ENCODE data around the gene PRKCH.

The PRKCH gene

DNA sequence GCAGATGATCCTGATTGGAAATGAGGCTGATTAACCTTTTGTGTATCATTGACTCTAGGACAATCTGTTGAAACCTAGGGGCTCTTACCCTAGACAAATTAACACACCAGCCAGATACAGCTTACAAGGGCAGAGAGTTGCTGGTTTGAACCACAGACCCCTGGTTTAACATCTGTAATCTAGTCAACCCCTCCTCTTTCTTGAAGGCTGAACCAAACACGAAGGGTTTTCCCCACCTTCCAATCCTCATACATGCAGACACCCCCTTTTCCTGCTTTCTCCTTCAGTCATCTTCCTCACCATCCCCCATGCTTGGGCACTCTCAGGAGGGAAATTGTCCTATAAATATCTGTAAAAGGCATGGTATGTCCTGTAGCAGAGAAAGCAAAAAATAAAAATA lies 247.9 kb downstream of the PRKCH start:
- no peak for DNase-seq (ENCODE audit: low spot score)

DNA sequence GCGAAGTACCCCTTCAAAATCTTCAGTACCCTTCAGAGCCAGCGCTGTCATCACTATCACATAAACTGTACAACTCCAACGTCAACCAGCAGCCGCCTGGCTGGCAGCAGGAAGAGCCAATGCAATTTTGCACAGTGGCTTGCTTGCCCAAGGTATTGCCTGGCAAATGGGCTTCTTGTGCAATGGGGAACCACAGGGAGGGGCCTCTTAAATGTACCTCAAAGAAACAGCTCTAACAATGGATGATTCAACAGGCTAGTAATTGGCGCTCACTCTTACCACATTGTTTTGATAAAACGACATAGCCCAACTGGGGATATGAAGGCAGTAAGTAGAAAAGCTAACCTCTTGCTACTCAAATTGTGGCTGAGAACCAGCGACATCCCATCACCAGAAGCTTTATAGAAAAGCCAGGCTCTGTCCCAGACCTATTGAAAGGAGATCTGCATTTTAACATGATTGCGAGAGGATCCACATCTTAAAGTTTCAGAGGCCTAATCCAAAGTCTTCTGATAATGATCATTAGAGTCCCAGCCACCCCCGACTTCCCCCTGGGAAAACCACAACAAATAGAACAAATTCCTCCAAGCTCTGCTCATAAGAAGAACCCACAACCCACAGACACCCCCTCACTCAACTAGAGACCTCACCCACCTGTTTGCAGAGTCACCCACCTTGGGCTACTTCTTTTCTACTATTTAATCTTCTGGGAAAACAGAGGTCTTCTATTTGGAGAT lies 248.6 kb downstream of the PRKCH start:
- peak; percentile 59 for DNase-seq (ENCODE audit: low spot score)

DNA sequence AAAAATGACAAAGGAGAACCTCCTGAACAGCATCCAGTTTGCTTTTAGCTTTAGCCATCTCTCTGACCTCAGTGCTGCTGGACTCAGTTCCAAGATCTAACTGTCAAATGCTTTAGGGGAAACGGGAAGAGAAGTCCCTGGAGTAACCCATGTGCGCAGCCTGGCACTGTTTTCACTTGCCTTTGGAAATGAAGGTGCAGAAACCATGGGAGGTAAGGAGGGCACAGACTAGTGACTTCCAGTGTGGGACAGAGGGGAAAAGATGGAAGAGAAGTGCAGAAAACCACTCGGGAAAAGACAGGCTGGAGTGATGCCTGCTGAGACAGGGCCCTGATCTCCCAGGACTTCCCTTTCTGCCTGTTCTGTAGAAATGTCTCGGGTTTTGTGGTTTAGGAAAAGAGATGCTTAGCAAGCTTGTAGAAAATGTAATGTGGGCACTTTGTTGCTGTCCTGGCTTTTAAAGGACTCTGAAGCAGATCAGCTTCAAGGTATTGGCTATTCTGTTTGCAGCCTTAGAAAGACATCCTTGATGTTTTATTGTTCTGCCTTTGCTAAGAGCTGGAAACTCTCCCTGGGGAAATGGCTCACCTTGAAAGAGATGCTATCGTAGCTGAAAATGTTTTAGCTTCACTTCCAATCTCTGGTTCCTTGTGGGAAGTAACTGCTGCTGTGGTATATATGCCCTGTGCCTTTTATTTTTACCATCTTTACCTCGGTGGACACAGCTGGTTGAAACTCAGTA lies 249.3 kb downstream of the PRKCH start:
- no peak for DNase-seq (ENCODE audit: low spot score)

DNA sequence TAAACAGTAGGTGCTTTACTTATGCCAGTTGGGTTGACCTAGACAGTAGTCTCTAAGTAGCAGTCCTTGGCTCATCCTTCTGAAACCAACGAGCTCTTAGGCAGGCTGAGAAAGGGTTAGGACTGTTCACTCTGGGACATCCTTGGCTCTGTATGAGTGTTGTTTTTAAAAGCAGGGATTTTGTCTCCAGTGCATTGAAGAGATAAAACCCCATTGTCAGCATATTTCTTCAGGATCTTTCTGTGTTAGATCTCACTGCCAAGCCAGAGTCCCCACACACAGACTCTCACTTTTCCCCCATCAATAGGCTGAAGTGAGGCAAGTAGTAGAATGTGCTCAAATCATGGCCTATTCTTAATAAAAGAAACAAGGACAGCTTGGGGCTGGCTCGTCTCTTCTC lies 250.5 kb downstream of the PRKCH start:
- DNase-seq (ENCODE audit: low spot score) = no peak

DNA sequence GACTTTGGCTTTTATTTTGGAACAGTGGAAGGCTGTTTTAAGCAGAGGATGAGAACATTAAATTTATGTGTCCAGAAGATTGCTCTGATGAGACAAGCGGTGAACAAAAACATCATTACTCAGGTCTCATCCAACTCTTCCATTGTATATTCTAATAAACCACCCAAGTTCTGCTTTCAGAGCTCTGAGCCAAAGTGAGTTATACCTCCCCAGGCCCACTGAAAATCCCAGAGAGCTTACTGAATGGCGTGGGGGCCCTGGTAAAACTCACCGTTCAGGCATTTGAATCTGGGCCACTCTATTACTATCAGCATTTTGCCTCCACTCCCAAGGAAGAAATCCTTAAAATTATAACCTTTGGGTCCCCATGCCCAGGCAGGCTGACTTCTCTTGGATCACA lies 251.9 kb downstream of the PRKCH start:
- no peak for DNase-seq (ENCODE audit: low spot score)

DNA sequence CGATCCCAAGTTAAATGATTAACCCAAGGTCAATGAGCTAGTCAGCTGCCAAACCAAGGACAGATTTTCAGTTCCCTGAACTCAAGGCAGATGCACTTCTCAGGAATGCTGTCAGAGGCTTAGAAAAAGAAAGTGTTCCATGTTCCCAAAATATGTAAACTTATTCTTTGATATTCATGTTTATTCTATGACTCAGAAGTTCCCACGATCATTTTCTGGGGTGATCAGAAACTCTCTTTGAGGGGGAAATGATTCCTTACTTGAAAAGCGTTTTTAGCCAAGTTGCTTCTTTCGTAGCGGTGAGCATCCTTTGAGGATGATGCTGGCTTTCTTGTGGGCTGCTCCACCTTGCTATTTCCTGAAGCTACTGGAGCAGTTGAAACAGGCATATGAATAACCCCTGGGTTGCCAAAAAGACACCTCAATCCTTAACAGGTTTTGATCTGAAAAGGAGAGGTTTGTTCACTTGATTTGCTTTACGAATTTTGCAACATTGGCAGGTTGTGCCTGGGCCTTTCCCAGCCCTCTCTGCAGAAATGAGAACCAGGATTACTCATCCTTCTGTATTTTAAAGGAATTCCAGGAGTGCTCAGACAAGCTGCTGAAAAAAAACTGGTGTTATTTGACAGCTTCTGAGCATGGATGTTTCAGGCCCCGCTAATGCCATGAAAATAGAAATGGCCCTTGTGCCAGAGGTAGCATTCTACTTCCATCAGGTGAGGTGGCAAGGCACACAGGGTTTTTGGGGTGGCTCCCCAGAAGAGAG lies 252.6 kb downstream of the PRKCH start:
- peak; percentile 20 for DNase-seq (ENCODE audit: low spot score)

DNA sequence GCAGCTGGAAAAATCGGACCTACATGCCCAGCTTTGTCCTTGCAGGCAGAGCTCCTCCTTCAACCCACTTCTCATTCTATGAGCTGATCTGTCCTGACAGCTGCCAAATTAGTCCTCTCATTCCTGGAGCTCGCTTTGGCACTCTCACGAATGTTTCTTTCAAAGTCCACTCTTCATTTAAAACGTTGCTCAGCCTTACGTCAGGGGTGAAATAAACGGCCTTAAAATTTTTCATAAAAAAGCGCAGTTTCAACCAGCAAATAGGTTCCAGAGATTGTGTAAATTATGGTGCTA lies 253.1 kb downstream of the PRKCH start:
- DNase-seq (ENCODE audit: low spot score) = no peak

DNA sequence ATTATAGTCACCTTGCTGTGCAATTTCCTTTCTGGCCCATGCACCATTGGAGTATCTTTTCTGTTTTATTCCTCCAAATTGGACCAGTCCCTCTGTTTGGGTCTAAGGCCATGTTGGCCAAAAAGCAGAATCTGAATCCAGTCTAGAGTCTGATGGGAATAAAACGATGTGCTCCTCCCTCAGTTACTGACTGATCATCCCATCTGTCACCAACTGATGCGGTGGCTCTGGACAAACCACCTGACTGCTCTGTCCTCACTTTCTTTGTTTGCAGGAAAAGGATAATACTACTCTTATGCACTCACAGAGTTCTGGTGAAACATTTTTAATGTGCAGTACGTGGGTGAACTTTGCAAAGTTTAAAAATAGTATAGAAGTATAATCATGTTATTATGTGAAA lies 253.7 kb downstream of the PRKCH start:
- no peak for DNase-seq (ENCODE audit: low spot score)

DNA sequence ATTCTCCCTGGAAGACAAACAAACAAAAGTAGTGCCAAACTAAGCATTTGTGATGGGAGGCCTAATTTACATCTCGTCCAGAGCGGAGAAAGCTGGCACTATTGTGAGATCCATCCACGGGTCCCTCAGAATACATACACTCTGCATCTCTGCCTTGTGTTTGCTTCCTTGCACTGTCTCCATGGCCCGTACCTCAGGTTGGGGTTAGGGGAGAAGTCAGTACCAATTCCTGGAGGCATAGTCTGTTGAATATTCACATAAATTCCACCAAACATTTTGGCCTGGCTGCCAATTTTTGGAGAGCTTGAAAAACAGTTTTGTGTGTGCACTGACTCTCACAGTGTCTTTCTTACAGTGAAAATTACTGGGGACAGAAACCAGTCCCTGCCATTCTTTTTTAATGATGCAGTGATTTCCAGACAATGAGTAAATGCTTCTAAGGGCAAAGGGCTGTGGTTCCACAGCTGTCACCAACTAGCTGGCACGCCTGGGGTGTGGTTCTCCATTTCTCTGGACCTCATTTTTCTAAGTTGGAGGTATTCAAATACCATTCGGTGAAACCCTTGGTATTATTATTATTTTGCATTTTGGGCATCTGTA lies 254.3 kb downstream of the PRKCH start:
- no peak for DNase-seq (ENCODE audit: low spot score)

DNA sequence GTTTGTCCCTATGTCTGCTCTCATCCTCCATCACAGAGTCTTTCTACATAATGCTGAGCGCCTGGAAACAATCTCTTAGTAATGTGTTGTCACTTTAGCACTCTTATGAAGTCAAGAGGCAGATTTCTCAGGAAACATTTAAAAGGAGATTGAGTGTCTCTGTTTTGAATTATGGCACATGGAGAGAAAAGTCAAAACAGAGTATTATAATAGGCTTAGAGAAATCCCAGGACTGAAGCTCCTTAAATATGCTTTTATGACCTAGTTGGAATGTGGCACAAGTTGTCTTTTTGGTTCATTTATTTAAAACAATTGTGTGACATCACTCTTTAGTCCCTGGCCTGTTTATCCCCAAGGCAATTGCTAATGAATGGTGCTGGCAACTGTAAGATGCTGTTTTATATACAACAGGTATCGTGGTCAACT lies 256.1 kb downstream of the PRKCH start:
- no peak for DNase-seq (ENCODE audit: low spot score)

DNA sequence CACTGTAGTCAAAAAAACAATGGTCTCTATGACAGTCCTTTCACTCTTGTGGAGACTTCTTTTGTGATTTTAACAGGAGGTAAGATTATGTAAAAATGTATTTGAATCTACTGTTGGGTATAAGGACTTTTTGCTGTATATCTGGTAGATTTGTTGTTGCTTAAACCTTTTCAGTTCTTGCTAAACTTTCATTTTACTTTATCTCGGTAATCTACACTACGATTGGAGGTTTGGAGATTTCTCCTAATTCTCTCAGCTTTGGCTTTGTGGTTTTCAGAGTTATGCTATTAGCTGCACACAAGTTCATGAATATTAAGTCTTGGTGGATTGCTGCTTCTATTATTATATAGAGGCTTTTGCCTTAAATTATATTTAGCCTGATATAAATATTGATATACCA lies 257.4 kb downstream of the PRKCH start:
- no peak for DNase-seq (ENCODE audit: low spot score)

DNA sequence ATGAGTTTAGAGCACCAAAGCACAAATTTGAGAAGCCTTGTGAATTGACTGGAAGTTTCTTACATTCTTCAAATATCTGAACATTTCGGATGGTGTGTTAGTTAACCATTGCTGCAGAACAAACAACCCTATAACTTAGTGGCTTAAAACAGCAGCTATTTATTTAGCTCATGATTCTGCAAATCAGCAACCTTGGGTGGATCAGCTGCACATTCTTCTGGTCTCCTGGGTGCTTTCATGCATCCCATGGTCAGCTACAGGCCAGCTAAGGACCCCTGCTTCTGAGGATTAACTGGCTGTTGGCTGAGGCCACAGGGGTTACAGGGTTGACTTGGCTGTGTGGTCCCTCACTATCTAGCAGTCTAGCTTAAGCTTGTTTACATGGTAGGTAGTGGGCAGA lies 260.0 kb downstream of the PRKCH start:
- no peak for DNase-seq (ENCODE audit: low spot score)

DNA sequence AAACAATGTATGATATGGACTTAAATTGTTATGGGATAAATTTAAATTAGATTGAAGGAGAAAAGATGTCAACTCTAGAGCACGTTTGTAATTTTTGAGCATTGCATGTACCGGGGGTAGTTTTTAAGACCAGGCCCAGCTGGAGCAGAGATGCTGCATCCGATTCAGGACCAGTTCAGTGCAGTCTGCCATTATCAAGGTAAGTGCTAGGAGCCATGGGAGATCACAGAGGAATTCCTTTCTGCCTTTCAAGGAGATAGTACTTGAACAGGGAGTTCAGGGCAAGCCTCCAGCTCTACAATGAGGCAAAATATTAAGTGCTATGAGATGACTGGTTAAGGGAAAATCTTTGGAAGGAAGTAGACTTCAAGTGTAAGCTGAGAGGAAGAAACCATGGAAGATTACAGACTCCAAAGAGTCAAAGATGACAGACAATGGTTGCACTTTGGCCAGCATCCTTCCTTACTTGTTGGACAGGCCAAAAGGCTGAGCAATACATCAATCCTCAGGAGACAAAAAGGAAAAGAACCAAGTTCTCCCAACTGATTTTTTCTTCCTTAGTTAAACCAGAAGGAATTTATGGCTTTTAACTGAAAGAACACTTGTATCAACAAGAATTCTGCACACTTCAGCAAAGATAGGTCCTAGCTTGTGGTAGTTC lies 260.7 kb downstream of the PRKCH start:
- no peak for DNase-seq (ENCODE audit: low spot score)

DNA sequence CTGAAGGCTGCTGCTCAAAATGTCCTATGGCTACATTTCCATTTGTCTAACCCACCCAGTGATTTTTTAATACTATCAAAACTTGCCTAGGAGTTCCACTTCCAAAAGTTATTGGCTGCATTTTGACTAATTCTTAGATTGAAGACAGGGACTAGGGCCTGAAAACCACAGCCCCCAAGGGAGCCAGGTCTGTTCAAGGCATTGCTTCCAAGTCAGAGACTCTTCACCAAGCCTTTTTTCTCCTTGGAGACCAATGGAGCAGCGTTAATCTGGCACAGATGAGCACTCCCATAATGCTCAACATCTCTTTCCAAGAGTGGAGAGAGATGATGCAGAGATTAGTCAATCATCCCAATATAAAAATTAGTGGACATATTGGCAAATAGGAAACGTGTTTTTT lies 261.4 kb downstream of the PRKCH start:
- no peak for DNase-seq (ENCODE audit: low spot score)

DNA sequence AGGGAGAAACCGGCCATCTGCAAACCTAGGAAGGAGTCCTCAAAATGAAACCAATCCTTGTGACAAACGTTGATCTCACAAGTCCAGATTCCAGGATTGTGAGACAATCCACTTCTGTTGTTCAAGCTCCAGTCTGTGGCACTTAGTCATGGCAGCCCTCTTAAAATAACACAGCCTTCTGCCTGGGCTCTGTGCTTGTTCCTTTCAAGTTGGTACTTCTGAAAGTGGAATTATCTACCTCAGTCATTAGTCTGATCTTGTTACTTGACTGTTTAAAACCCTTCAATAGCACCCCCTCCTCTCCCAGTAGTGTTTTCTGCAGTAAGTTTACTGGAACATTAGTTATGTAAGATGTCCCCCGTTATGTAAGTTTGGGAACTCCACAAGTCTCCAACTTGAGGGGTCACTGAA lies 263.0 kb downstream of the PRKCH start:
- DNase-seq (ENCODE audit: low spot score) = no peak

DNA sequence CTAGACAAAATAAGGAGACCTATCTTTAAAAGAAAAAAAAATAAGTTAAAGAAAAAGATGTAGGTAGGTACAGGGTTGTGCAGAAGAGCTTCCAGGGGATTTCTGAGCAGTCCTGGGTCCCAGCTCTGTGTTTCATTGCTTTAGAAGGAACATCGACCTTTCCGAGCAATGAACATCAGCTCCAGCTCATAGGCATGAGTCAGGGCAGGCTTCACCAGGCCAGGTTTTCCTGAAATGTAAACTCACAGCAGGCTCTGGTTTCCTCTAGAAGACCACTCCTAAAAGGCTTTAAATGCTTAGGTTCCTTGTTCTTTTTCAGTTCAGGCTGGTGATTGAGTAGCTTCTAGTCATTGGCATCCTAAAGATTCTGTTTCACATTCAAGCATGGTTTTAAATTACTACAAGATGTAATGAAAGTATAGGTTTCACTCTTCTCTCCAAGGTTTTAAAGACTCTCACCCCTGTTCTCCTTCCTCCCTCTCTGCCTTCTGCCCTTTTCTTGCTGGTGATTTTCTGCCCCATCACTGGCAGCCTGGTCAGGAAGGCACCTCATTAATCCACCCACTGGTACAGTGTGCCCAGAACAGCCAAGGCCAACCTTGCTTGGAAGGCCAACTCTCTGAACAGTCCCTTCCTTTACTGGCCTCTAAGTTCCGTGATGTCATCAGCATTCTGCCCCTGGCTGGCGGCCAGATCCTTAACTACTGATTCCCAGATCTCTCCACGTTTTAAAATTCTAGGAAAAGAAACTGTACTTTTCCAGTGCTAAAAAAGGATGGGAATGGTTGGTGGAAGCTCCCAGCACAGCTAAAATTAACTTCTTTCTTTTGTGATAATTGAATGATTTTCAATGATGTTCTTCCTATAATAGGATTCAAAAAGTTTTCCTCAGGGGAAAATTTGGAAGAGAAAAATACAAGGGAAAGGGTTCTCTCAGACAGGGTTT lies 264.5 kb downstream of the PRKCH start:
- no peak for DNase-seq (ENCODE audit: low spot score)

DNA sequence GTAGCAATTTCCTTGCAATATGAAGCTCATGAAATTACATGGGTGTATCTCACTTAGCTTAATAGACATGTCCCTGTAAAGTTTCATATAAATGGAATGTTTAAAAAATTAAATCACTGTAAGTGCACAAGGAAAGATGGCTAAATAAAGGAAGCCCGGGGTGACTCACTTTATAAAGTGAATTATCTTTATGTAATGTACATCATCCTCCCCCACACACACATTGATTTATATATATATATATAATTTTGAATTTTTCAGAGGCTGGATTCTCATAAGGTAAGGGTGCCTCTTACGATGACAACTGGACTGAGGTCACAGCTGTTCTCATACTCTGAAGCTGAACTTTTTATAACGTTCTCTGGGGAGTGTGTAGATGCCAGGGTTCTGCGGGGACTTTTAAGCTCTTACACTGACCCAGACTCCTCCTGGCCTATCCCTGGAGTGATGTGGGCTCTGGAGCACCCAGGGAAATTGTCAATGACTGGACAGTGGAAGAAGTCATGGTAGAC lies 265.2 kb downstream of the PRKCH start:
- DNase-seq (ENCODE audit: low spot score) = no peak

DNA sequence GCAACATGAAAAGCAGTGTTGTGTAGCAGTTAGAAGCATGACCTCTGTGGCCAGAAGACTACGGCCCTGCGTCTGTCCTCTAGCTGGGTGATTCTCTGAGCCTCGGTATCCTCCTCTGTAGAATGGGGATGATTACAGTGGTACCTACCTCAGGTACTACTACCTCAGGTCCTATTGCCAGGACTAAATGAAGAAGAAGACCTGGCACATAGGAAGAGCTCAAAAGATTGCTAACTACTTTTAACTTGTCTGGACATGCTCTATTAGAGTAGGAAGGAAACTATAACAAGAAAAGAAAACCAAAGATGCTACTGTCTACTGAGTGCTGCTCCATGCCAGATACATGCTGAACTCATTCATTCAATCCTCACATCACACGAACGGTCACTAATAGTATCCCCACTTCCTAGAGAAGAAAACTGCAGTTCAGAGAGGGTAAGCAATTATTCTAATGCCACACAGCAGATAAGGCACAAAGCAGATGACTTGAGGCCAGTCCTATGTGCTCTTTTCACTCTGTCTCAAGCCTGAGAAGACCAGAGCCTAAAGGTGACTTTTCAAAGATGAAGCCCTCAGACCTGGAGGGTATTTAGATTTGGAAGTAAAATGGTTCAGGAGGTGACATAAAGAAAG lies 265.8 kb downstream of the PRKCH start:
- no peak for DNase-seq (ENCODE audit: low spot score)

DNA sequence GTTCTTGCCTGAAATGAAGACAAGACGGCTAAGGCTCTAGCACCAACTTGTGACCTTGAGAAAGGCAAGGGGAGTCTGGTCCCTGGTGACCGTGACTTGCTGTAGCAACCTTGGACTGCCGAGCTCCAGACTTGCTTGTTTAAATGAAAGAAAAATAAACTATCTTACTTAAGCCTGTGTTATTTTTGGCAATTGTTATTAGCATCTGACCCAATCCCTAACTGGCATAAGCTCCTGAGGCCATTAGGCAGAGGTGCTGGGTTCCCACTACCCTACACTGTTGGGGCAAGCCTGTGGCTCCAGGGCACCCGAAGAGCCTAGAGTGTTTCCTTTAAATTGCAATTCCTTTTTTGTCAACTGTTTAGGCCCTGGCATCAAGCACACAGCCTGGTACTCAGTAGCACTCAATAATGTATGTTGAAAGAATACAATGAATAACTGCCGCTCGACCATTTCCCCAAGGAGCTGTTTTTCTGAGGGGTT lies 267.1 kb downstream of the PRKCH start:
- no peak for DNase-seq (ENCODE audit: low spot score)
